ENCODE data around the gene ACAP1.

The ACAP1 gene

GRCh38 chr17:7392696-7393612 is 56.6 kb downstream of the ACAP1 start:
- no peak for DNase-seq

- DNase-seq = no peak
These were observed 57.5 kb downstream of the ACAP1 start for GRCh38 chr17:7393613-7394451.

DNA sequence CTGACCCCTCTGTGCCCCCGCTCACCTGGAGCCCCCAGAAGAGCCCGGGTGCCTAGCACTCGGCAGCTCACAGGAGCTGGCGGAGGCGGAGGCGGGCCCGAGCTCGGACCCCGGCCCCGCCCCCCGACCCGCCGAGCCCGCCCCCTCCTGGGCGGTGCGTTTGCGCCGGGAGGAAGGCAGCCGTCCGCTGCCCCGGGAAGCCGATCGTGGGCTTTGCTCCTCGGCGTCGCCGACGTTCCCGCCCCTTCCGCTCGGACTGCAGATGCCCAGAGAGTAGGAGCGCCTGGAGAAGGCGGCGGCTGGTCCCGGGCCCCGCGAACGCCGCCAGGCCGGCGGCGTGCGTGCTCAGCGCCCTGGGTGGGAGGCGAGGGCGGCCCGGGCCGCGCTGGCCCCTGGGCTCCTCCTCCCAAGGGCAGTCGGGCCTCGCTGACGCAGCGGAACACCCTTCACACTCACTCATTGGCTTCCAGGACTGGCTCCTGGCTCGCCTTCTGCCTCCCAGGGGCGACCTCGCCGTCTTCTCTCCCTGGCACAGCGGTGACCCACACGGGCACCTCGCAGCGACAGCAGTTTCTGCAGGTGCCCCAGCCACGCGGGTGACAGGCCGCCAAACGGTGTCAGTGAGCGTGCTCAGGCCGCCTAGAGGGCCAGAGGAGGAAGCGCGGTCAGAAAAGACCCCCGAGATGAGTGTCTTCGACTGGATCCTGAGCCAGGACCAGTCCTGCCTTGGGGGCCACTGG is 58.3 kb downstream of the ACAP1 start, which contains the start of gene PLSCR3:
Gene PLSCR3, minus strand, starts transcription at position 74 of the 740 bp plus-strand sequence. CDS start 415 bp downstream, outside the sequence.
- peak; percentile 76 for DNase-seq

GRCh38 chr17:7396147-7396546 is 59.8 kb downstream of the ACAP1 start:
- no peak for DNase-seq

- no peak for DNase-seq
These were observed 62.3 kb downstream of the ACAP1 start for GRCh38 chr17:7398612-7399011.
